ENCODE data around the gene CLN3.
"Not testable (repeated sequence)": the region's sequence is repeated elsewhere in the genome, so short reads cannot be mapped to it uniquely, and the experiment has no call there.

CLN3 gene

DNA sequence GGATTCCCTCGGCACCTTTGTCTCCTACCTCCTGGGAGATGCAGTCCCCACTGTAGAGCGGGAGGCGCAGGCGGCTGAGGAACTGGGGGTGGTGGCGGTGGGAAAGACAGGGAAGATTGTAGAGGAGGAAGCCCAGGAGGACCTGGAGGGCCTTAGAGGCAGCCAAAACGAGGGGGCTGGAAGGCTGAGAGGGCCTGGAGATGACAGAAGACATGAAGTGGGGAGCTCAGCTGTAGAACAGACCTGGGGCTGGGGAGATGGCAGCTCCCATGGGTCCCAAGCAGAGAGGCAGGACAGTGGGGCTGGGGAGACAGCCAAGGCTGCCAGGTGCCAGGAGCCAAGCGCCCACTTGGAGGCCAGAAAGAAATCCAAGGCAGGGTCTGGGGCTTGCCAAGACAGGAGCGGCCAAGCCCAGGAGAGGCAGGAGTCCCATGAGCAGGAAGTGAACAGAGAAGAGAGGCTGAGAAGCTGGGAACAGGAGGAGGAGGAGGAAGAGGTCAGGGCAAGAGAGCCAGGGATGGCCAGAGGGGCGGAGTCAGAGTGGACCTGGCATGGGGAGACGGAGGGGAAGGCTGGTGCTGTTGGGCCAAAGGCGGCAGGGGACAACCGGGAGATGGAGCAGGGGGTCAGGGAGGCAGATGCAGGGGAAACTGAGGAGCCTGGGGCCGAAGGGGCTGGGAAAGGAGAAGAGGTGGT lies 3.4 kb upstream of the CLN3 start:
- DNase-seq, result no peak

DNA sequence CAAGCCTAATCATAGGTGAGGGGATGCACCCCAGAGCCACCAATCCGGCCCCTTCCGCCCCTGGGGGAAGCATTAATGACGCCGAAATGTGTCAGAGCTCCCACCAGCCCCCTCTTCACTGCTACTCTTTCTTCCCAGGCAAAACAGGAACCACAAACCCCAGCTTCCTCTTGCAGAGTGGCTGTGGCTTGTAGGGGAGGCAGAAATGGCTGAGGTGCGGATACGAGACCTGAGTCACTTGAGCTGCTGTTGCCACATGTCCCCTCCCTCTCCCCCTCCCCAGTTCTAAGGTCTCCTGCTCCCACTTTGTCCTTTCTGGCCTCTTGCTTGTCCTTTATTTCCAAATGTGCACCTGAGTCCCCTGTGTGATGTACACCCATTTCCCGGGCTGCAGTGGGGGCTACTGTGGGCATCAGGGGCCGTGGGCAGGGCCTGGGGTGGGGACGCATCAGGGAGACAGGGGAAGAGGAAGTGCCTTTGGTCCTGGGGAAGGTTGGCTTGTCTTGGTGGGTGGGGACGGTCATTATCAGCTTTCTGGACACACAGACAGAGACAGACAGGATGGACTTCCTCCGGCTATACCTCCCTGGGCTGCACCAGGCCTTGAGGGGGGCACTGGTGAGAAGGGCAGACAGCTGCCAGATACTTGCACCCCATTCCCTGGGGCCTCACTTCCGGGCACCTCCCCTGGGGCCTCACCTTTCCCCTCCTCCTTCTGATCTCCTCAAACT lies 2.4 kb upstream of the CLN3 start, which contains the start of gene APOBR:
TSS of gene APOBR (plus strand) at position 523 of the 731 bp plus-strand sequence. CDS start at position 562, 39 bp downstream.
- peak in 18 of 51 donors; percentile 6 to 48 (median 16) for DNase-seq

DNA sequence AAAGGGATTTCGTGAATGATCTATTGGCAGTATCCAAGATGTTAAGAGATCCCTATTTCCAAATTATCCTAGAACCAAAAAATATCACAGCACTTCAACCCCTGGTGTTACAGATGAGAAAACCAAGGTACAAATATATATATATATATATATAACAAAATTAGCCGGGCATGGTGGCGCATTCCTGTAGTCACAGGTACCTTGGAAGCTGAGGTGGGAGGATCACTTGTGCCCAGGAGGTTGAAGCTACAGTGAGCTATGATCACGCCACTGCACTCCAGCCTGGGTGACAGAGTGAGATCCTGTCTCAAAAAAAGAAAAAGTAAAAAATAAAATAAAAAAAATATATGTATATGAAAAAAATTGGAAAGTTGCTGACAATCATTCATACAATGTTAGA lies 637 bp upstream of the CLN3 start:
- DNase-seq, result no peak

DNA sequence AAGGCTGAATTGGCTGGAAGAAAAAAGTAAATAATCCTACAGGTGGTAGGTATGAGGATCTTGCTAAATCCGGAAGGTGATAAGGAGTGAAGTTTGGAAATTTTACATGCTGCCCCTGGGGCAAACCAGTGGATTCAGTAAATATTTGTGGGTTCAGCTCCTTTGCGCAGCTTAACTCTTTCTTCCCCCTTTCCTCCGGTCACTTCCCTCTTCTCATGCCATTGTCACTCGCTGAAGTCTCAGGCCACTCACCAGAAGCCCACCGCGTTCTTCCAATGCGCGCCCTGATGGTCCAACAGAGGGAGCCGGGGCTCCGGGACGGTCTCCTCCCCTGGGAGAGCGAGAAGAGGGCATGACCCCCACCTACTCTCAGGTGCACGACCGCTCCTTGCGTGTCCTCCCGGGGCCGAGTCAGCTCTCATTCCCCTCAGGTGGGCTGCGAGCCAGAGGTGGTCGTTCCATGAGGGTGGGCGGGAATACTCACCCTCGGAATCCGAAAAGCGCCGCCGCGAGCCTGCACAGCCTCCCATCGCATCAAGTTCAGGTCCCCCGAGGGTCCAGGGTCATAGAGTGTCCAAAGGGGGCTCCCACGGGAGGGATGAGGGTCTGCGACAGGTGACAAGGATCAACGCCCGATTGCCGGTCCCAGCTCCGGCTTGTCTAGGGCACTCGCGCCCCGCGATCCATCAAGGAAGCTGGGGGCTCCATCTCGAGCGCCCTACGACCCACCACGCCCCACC lies 474 bp downstream of the CLN3 start:
- peak in 24 of 51 donors; percentile 9 to 55 (median 36) for DNase-seq

DNA sequence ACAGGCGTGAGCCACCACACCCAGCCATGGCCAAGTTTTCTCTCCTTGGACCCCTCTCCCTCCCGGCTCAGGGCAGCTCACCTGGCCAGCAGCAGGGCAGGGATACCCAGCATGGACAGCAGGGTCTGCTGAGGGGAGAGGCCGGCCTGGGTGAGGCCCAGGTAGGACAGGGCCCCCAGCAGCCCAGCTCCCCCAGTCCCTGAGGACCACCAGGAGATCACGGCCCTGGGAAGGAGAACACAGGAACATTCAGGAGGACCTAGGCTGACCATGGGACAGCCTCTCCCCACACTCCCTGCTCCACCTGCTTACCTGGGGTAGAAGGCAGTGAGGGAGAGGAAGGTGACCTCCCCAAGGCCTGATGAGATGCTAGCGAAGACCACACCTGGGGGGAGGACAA lies 5.6 kb downstream of the CLN3 start:
- DNase-seq, result no peak

DNA sequence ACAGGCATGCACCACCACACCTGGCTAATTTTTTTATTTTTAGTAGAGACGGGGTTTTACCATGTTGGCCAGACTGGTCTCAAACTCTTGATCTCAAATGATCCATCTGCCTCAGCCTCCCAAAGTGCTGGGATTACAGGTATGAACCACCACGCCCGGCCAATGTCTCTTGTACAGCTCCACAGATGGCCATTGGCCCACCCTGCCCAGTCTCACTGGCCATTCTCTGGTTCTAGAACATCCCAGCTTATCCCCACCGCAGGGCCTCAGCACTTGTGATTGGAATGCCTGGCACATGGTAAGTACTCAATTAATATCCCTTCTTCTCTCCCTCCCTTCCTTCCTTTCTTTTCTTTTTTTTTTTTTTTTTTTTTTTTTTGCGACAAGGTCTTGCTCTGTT lies 8.5 kb downstream of the CLN3 start:
- not testable (repeated sequence) for DNase-seq

DNA sequence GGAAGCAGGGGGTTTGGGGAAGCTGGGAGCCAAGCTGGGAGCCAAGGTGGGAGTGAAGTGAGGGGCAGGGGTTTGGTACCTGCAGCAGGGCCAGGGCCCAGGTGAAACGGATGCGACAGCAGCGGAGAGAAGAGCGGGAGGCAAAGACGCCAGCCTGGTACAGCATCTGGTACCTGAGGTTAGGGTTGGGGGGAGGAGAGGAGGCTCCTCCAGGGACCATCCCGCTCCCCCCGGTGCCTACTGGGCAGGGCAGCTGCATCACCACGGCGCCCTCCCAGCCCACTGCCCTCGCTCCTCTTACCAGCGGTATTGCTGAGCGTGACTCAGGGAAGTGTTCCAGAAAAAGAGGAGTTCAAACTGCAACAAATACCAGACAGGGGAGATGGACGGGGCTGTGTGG lies 9.8 kb downstream of the CLN3 start:
- no peak for DNase-seq

DNA sequence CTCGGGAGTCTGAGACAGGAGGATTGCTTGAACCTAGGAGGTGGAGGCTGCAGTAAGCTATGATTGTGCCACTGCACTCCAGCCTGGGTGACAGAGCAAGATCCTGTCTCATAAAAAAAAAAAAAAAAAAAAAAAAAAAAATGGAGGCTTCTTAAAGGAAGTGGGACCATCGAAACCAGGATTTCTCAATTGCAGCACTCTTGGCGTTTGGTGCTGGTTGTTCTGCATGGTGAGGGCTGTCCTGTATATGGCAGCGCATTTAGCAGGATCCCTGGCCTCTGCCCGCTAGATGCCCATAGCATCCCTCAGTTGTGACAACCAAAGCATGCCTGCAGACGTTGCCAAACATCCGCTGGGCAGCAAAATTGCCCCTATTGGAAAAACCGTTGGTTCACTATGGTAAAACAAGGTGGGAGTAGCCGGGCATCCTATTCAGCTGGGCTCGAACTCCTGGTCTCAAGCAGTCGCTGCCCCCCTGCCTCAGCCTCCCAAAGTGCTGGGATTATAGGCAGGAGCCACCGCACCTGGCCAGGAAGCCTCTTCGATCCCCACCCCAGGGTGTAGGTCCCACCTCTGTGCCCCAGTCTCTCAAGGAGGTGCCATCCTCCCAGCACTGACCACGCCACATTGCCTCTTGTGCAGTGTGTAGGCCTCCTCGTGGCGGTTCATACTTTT lies 13.2 kb downstream of the CLN3 start:
- no peak for DNase-seq

DNA sequence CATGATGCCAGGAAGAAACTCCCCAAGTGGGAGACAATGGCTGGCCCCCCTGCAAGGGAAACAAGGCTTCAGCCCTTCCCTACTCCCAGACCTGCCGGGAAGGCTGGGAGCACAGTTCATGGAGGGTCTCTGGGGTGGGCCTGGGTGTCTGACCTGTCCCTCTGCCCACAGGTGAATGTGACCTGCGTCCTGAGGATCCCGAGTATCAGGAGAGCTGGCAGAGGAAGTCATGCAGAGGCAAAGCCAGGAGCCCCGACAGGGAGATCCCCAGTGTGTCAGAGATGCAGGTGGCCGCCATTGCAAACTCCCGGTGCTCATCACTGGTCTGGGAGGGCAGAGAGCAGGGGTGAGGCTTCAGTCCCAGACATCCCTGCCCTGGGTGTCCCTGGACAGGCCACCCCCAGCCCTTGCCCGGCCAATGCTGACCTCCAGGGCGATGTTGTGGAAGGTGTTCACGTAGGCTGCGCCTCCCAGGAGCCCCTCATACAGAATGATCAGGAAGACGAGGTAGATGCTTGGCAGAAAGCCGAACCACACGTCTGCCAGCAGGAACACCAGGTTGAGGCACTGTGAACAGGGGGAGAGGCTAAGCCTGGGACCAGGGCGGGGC lies 14.5 kb downstream of the CLN3 start:
- DNase-seq, result no peak

DNA sequence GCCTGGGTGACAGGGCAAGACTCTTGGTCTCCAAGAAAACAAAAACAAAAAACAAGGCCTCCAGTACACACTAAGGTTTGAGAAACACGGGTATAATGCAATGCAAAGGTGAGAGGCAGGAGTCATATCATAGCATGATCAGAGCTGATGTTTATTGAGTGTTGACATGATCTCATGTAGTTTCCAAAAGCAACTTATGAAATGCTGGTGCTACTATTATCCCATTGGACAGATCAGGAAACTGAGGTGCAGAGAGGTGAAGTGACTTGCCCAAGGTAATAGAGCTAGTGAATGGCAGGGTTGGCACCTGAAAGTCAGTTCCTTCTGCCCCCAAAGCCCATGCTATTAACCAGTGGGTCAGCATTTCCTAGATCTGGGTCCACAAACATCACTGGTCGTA lies 16.7 kb downstream of the CLN3 start:
- no peak for DNase-seq

DNA sequence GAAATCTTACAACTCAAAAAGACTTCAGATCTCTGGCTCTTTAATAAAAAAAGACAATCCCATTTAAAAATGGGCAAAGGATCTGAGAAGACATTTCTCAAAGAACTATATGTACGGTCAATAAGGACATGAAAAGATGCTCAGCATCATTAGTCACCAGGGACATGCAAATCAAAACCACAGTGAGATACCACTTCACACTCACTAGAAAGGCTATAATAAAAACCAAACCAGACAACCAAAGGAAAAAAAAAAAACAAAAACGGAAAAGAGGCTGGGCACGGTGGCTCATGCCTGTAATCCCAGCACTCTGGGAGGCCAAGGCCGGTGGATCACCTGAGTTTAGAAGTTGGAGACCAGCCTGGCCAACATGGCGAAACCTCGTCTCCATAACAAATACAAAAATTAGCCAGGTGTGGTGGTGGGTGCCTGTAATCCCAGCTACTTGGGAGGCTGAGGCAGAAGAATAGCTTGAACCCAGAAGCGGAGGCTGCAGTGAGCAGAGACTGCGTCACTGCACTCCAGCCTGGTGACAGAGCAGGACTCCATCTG lies 18.1 kb downstream of the CLN3 start:
- DNase-seq, result no peak

DNA sequence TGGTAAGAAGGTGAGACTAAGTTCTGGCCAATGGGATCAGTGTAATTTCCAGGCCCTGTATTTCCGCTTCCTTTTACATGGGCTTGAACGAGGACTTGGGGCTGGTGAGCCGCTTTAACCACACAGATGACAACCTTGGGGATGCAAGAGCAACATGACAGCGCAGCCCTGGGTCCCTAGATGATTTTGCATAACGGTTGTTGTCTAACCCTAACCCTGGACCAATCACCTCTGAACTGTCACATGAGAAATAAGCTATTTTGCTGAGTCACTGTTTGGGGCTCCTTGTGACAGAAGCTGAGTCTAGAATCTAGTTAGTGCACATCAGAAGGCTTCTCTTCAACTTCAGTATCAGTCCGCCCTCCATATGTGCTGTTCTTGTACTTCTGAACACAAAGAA lies 44.8 kb downstream of the CLN3 start:
- not testable (repeated sequence) for DNase-seq

DNA sequence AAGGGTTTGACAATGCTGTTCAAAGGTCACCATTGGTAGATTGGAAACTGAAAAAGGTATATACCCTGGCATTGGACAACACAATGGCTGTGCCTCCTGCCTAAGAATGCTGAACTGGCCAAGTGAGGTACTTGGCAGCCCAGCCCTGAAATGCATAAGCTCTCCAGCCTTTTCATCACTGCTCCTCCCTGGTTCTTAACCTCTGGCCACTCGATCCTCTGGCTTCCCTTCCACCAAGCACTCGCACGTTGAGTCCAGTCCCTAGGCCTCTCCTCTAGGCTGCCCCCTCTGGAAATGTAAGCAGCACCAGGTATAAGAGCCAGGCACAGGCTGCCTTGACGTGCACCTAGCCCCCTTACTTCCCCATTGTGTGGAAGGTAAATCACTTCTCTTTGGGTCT lies 45.5 kb downstream of the CLN3 start:
- DNase-seq, result not testable (repeated sequence)

DNA sequence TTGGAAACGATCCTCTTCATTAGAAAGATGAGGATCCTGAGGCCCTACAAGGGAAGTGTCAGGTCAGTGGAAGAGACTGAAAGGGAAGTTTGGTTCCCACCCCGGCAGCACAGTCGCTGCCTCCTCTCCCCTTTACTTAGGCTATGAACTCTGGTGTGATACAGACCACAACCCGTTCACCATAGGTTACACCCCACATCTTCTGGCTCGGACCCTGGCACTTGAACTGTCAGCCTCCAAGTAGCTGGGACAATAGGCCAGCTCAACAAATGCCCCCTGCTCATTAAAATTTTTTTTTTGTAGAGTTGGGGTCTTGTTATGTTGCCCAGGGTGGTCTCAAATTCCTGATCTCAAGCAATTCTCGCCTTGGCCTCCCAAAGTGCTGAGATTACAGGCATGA lies 47.9 kb downstream of the CLN3 start:
- DNase-seq, result not testable (repeated sequence)

DNA sequence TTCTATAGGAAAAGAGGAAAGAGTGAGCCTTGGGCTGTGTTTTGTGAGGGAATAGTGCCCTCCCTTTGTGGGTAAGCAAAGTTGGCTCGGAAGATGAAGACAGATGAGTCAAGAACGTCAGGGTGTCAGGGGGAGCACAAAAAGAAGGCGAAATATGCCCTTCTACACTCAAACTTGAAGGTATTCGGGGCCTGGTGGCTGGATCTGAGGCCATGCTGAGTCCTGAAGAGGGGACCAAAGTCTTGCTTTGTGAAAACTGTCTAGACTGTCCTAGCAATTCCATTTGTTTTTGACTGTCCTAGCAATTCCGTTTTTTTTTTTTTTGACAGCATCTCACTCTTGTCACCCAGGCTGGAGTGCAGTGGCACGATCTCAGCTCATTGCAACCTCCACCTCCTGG lies 53.0 kb downstream of the CLN3 start:
- not testable (repeated sequence) for DNase-seq

DNA sequence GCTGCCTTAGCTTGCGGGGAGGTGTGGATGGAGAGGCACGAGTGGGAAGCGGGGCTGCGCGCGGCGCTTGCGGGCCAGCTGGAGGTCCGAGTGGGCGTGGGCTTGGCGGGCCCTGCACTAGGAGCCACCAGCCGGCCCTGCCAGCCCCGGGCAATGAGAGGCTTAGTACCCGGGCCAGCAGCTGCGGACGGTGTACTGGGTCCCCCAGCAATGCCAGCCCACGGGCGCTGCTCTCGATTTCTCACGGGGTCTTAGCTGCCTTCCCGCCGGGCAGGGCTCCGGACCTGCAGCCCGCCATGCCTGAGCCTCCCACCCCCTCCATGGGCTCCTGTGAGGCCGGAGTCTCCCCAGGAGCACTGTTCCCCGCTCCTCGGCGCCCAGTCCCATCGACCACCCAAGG lies 56.5 kb downstream of the CLN3 start:
- not testable (repeated sequence) for DNase-seq
